Stimulated activated CD8-positive, alpha-beta memory T cell treated with anti-CD3 and anti-CD28 coated beads, Interleukin-7, amount 100 ng/mL, for 4 hours (primary cell): Measurements from ENCODE around the gene ST6GALNAC3.
"Not testable (repeated sequence)": the region's sequence is repeated elsewhere in the genome, so short reads cannot be mapped to it uniquely, and the experiment has no call there.

Experiments used
- DNase-seq, 2 donors: peaks; one replicate each; pipeline ENCODE4 v3.0.0-alpha.2; 2020; ENCODE audit warnings: low read depth in 2 of 2

Gene ST6GALNAC3

DNA sequence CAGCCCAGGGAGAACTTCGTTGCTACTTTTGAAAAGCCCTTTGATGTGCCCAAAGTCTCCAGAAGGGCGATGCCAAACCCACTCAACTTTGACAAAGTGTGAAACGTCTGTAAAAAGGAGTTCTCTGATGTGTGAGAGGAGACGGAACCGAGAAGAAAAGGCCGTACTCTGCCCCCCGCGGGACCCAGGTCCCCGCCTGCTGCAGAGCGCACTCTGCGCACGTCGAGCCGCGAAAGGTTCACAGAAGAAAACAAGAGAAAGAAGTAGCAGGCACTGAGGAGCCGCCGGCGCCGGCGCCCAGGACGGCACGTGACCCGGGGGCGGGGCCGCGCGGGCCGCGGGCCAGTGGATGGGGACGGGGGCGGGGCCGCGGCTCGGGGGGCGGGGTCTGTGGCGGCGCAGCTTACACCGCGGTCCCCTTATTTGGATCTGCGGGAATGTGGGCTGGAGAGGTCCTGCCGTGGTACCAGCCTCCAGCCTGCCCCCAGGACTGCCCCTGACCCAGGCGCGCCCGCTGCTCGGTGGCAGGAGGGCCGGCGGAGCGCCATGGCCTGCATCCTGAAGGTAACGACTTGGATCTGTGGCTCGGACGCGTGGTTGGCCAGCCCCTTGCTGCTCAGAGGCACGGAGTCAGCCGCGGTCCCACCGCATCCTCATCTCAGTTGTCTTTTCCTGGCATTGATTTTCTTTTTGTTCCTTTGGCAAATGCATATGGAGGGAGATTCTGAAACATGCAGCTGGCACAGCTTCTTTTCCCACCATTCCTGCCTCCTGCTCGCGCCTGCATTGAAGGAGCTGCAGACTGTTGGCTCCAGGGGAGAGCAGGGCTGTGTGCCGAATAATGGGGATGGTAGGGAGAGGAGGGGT is at the start of gene ST6GALNAC3:
ST6GALNAC3 (plus strand) TSS at position 426 of the 867 bp plus-strand sequence.
- DNase-seq, result peak; percentile 40 to 71

GRCh38 chr1:76027341-76027740 is 47.2 kb upstream of the ST6GALNAC3 start:
- DNase-seq, result no peak

- no peak for DNase-seq
Measured at GRCh38 chr1:76029331-76029730, 45.2 kb upstream of the ST6GALNAC3 start.

DNA sequence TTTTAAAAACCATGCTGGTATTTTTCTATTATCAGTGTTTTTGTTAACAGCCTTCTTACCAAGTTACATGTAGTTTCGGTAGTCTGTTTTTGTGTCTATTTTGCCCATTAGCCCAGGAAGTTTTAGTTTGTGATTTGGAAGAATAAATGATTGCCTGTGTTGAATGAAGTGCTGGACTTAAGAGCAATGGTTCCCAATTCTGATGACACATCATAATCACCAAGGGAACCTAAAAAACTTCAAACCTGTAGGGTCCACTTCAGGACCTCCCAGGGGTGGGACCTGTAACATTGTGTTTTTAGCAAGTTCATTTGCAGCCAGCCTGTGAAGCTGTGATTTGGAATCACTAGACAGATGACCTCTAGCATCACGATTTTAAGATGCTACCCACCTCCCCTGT is 43.0 kb upstream of the ST6GALNAC3 start:
- no peak for DNase-seq

GRCh38 chr1:76033800-76034475 is 40.6 kb upstream of the ST6GALNAC3 start:
- no peak for DNase-seq

GRCh38 chr1:76035053-76035452 is 39.5 kb upstream of the ST6GALNAC3 start:
- no peak for DNase-seq

- DNase-seq, result no peak
Measured at GRCh38 chr1:76037324-76037723, 37.2 kb upstream of the ST6GALNAC3 start.

DNA sequence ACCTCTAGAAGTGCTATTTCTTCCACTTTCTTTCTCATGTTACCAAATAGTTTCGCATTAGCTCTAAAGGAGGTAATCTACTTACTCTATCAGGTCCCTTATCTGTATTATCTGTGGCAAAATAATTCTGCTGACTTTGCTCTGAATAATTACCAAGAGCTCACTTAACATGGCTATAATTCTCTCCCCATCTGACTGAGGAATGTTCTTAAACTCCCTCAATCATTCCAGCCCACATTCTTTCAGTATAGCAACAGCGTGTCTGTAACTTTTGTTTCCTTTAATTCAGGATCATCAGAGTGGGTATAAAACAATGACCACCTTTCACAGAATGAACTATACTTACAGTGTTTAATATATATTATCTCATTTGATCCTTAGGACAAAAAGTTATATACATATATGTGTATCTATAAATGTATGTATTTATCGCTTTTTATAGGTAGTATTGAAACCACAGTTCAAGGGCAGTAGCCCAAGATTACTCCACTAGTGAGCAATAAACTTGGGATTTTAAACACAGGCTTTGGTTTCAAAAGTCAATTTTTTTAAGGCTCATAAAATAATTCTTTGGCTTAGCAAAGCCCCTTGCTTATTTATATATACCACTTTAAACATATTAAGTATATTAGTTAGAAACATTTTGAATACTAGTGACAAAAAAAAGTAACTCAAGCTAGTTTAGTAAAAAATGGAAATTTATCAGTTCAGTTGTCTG is 36.1 kb upstream of the ST6GALNAC3 start:
- DNase-seq, result no peak

- no peak for DNase-seq
Measured at GRCh38 chr1:76046149-76046548, 28.4 kb upstream of the ST6GALNAC3 start.

DNA sequence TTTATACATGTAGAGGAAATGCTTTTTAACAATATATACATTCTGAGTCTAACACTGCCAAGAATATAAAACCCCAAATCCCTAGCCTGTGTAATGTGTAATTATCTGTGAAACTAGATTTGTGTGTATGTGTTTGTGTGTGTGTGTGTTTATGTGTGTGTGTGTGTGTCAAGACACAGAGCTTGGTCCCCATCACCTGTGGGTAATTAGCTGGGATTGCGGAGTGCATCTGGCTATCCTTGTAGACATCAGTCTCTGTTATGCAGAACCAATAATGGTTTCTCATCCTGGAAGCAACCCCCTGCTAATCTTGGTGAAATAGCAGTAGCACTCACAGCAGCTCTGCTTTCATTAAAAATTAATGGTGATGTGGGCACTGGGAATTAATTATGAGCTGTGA is 26.3 kb upstream of the ST6GALNAC3 start:
- no peak for DNase-seq

GRCh38 chr1:76048926-76049325 is 25.6 kb upstream of the ST6GALNAC3 start:
- no peak for DNase-seq

DNA sequence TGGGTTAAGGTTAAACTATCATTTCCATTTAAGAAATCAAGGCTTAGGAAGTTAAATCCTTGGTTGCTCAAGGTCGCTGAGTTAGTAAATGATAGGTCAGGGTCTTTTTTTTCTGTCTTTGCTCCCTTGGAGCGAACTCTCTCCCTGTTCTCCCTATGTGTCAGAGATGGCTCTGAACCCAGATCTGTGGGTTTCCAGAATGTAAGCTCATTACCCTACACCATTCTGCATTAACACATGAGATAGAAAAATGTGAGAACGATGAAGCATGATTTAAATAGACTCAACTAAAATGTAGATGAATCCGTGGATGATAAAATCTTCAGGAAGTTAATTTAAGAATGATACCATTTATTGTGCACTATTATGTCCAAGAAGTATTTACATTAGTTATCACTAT is 25.0 kb upstream of the ST6GALNAC3 start:
- DNase-seq, result no peak

- DNase-seq, result not testable (repeated sequence)
Measured at GRCh38 chr1:76050073-76050472, 24.5 kb upstream of the ST6GALNAC3 start.

DNA sequence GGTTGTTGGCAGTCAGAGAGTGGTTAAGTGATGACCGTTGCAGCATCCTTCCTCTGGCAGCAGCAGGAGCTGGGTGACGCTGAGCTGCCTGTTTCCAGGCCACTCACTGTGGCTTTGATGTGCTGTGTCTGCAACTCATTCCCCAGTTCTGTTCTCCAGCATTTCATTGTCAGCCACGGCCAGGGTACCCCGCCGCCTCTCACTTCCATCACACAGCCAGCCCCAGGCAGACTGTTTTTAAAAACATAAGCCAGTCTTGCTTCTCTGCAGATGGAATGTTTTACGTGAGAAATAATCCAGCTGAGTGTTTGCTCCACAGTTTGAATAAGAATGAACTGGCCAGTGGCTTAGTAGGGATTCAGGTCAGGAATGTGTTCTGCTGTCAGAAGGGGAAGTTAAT is 21.5 kb upstream of the ST6GALNAC3 start:
- DNase-seq, result no peak

- DNase-seq, result no peak
Measured at GRCh38 chr1:76054359-76054758, 20.2 kb upstream of the ST6GALNAC3 start.

GRCh38 chr1:76055987-76056386 is 18.6 kb upstream of the ST6GALNAC3 start:
- no peak for DNase-seq

DNA sequence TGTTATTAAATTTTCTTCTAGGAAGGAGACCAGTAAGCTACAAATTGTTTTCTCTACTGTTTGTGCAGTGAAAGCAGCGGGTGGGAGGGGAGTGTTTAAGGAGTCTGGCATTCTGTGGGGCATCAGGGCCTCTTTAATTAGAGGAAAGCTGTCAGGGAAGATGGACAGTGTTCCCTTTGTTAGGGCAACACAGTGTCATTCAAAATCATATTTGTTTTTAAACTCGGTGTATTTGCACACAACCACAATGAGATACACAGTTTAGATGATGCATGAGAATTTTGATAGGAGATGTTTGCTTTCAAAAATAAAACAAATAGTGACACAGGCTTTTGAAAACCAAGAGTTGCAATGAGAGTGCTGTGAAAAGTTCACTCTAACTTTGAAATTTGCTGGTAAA is 15.1 kb upstream of the ST6GALNAC3 start:
- DNase-seq, result no peak

- DNase-seq, result no peak
Measured at GRCh38 chr1:76065270-76065669, 9.3 kb upstream of the ST6GALNAC3 start.

GRCh38 chr1:76066394-76066793 is 8.2 kb upstream of the ST6GALNAC3 start:
- DNase-seq, result no peak

DNA sequence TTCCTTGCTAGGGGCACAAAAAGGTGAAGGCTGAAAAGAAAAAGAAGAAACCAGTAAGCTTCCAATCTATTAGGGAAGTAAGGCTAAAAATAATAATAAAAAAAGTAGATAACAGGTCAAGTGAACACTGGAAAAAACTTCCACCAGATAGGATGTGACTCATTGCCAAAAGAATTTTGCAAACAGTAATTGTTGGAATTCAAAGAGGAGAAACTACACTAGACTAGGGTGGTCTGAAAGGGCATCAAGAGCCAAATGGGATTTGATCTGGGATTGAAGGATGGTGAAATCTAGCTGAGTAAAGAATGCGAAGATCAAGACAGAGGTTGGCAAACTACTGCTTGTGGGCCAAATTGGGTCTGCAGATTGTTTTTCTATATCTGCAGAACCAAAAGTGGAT is 6.0 kb upstream of the ST6GALNAC3 start:
- DNase-seq, result no peak

DNA sequence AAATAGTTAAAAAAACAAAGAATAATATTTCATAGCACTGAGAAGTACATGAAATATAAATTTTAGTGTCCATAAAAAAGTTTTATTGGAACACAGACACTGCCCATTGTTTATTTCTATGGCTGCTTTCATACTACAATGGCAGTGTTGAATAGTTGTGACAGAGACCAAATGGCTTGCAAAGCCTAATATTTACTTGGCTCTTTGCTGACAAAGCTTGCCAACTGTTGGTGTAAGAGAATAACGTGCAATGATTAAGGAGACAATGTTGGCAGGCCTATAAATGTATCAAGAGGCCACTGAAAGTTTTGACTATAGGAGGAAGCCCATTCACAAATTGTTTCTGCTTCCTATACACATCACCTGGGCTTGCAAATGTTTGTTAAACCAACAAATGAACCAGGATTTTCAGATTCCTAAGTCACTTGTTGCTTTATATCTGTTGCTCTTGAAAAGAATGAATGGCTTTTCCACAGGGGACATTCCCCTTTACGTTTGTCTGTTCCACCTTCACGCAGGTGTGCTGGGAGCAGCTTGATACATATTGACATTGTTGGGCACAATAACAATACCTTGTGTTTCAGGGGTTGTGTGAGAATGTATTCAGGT is 5.5 kb upstream of the ST6GALNAC3 start:
- no peak for DNase-seq

- DNase-seq, result no peak
Measured at GRCh38 chr1:76070538-76070937, 4.0 kb upstream of the ST6GALNAC3 start.
